GM23338 (cell line): Measurements from ENCODE around the gene KCNMB1. TPM values are rescaled to one million over a fixed set of nuclear protein-coding genes. Genes with fewer than 3 reads are reported as not detected.

Source experiments
- CREB1 ChIP-seq: fragments of 250-450 bp; sonication (Bioruptor Pico); IDR thresholded peaks from 2 replicates; pipeline ENCODE4 v1.5.0; 2020; ENCODE audit warnings: low read depth, mild to moderate bottlenecking, moderate library complexity
- ETS1 ChIP-seq: IDR thresholded peaks from 2 replicates; pipeline ENCODE4 v1.6.1; 2016; ENCODE audit warnings: antibody characterized with exemption
- EZH2 ChIP-seq: fragments of 200-600 bp; sonication (generic); IDR thresholded peaks from one replicate; pipeline ENCODE4 v1.8.0; 2017; ENCODE audit warnings: antibody characterized with exemption, mild to moderate bottlenecking, low read depth; ENCODE audit not compliant: unreplicated experiment
- EZH2phosphoT487 ChIP-seq: fragments of 200-600 bp; sonication (generic); IDR thresholded peaks from one replicate; pipeline ENCODE4 v1.8.1; 2018; ENCODE audit warnings: antibody characterized with exemption; ENCODE audit not compliant: unreplicated experiment
- JUNB ChIP-seq: IDR thresholded peaks from one replicate; pipeline ENCODE4 v1.6.1; 2016; ENCODE audit warnings: antibody characterized with exemption; ENCODE audit not compliant: unreplicated experiment
- NANOG ChIP-seq: IDR thresholded peaks from 2 replicates; pipeline ENCODE4 v1.6.1; 2016; ENCODE audit warnings: antibody characterized with exemption, borderline replicate concordance
- POLR2AphosphoS5 ChIP-seq: IDR thresholded peaks from 2 replicates; pipeline ENCODE4 v1.6.1; 2016; ENCODE audit warnings: antibody characterized with exemption, low read depth
- REST ChIP-seq: IDR thresholded peaks from one replicate; pipeline ENCODE4 v1.6.1; 2018; ENCODE audit warnings: antibody characterized with exemption; ENCODE audit not compliant: unreplicated experiment
- STAT1 ChIP-seq: IDR thresholded peaks from one replicate; pipeline ENCODE4 v1.6.1; 2016; ENCODE audit warnings: antibody characterized with exemption; ENCODE audit not compliant: unreplicated experiment
- ZNF114 ChIP-seq: fragments of 250-450 bp; sonication (Bioruptor Pico); IDR thresholded peaks from 2 replicates; pipeline ENCODE4 v1.5.0; 2020; ENCODE audit warnings: mild to moderate bottlenecking, moderate library complexity
- ZNF331 ChIP-seq: fragments of 250-450 bp; sonication (Bioruptor Pico); IDR thresholded peaks from 2 replicates; pipeline ENCODE4 v1.5.0; 2020; ENCODE audit warnings: low read depth, mild to moderate bottlenecking, moderate library complexity
- ZNF462 ChIP-seq: fragments of 250-450 bp; sonication (Bioruptor Pico); IDR thresholded peaks from 2 replicates; pipeline ENCODE4 v1.5.0; 2020; ENCODE audit warnings: mild to moderate bottlenecking, moderate library complexity
- polyA plus RNA-seq: library from polyadenylated mRNA; unstranded; fragments of >200 nt; fragmentation: Nextera tagmentation; extraction: Ambion mirVana; gene quantifications from 2 replicates; pipeline ENCODE4 v1.2.1, GENCODE V29; 2016
- total RNA-seq: library from RNA; depleted of rRNA; stranded (reverse); fragments of >200 nt; shearing (Covaris generic); gene quantifications from 2 replicates; pipeline ENCODE4 v1.2.3, GENCODE V29; 2014

Gene KCNMB1
- total and polyA plus RNA-seq, 2 experiments from 2014 or later = 0.17 to 0.19 TPM

GRCh38 chr5:170338291-170338690 lies 50.9 kb downstream of the KCNMB1 start (continued):
- TF ChIP-seq ZNF462 (CRISPR knock-in tag) = no peak
- TF ChIP-seq ZNF331 = no peak
- TF ChIP-seq NANOG = no peak
- no peak for TF ChIP-seq ZNF114
- TF ChIP-seq CREB1 (CRISPR knock-in tag) = no peak
- no peak for TF ChIP-seq REST
- no peak for TF ChIP-seq EZH2phosphoT487
- TF ChIP-seq POLR2AphosphoS5 = no peak
- TF ChIP-seq JUNB = no peak
- TF ChIP-seq ETS1 = no peak
- TF ChIP-seq EZH2 = no peak
- TF ChIP-seq STAT1 = no peak
